Sigmoid colon (tissue), 7 donors: ENCODE results near the gene STRN4. TPM values are rescaled to one million over a fixed set of nuclear protein-coding genes. Genes with fewer than 3 reads are reported as not detected.

ENCODE experiments used
- DNase-seq: peaks from one replicate; pipeline ENCODE4 v3.0.0-alpha.2; 2019
- H3K27ac ChIP-seq, 4 donors: fragments of 200-600 bp; sonication (generic); one replicate each; pipeline ENCODE4 v1.5.1; 2016 to 2019; ENCODE audit warnings: mild to moderate bottlenecking in 1 of 4
- H3K27me3 ChIP-seq, 3 donors: fragments of 200-600 bp; sonication (generic); one replicate each; pipeline ENCODE4 v1.5.1; 2019; ENCODE audit warnings: mild to moderate bottlenecking in 1 of 3
- H3K36me3 ChIP-seq, 4 donors: fragments of 200-600 bp; sonication (generic); one replicate each; pipeline ENCODE4 v1.5.1; 2016 to 2019
- H3K4me1 ChIP-seq, 4 donors: fragments of 200-600 bp; sonication (generic); one replicate each; pipeline ENCODE4 v1.5.1; 2017 to 2019
- H3K4me3 ChIP-seq, 4 donors: fragments of 200-600 bp; sonication (generic); one replicate each; pipeline ENCODE4 v1.5.1; 2017 to 2019; ENCODE audit warnings: mild to moderate bottlenecking in 2 of 4, moderate library complexity in 1 of 4
- H3K9me3 ChIP-seq, 4 donors: fragments of 200-600 bp in 3 of 4; sonication (generic) in 3 of 4; one replicate each; pipeline versions ENCODE4 v1.5.1 to v1.6.1; 2013 to 2019
- CTCF ChIP-seq, 4 experiments: fragments of 450-650 bp in 3 of 4; fragments of 200-600 bp in 1 of 4; IDR thresholded peaks; one replicate each; pipeline ENCODE4 v1.5.1; 2016 to 2019; ENCODE audit warnings: antibody characterized with exemption in 4 of 4, mild to moderate bottlenecking in 3 of 4, moderate library complexity in 2 of 4
- EP300 ChIP-seq, 4 donors: sonication (generic); formaldehyde crosslinking; IDR thresholded peaks; one replicate each; pipeline ENCODE4 v1.6.1; 2017; ENCODE audit warnings: antibody characterized with exemption in 4 of 4
- POLR2A ChIP-seq, 2 donors: fragments of 450-650 bp; IDR thresholded peaks; one replicate each; pipeline ENCODE4 v1.6.1; 2016; ENCODE audit warnings: antibody characterized with exemption in 2 of 2, mild to moderate bottlenecking in 2 of 2, moderate library complexity in 2 of 2
- POLR2AphosphoS5 ChIP-seq, 4 donors: sonication (generic); formaldehyde crosslinking; IDR thresholded peaks; one replicate each; pipeline ENCODE4 v1.6.1; 2017; ENCODE audit warnings: antibody characterized with exemption in 4 of 4
- WGBS, 2 donors: extraction: QIAGEN DNeasy Blood & Tissue Kit; methylation state at CpG; one replicate each; pipeline ENCODE4 v1.1.7; 2013; 5-methylcytosine and 5-hydroxymethylcytosine counted together
- intact Hi-C: fragments of 100-400 bp; cut with DNase I; formaldehyde crosslinking; loops from one replicate; pipeline ENCODE4 v1.15.1; 2023
- polyA plus RNA-seq, 3 donors: library from polyadenylated mRNA; stranded (reverse); fragments of 200-250 nt; gene quantifications; one replicate each; pipeline ENCODE4 v1.2.3, GENCODE V29; 2013
- total RNA-seq, 4 donors: library from RNA; depleted of rRNA; stranded (reverse); fragments of >200 nt; gene quantifications; one replicate each; pipeline ENCODE4 v1.1.0, GENCODE V29; 2016
- donor health status: healthy with polysubstance abuse.
- donor health status: Bipolar disorder and iron deficiency.
- donor health status: healthy.

STRN4 gene
- total and polyA plus RNA-seq, 7 donors = 42.5 to 63.4 (median 51.8) TPM

GRCh38 chr19:46788262-46788967 lies 42.2 kb upstream of the STRN4 start, which contains the start of gene SLC1A5:
SLC1A5 (minus strand) TSS chr19:46788594; CDS start chr19:46787965, 629 bp downstream.
- intact Hi-C loops = loop anchor here (10.0 kb wide), 1 partner anchor 46 kb away; no protein-coding TSS in a partner anchor
- peak; percentile 98 for DNase-seq
- Histone ChIP-seq H3K9me3 (no peaks in the 10 kb centered on the region), H3K36me3 (no peaks in the 10 kb centered on the region), H3K4me1 (peaks cover 0 to 50% (median 33%) of the 10 kb centered on the region in 4 donors), H3K27ac (peak within 1 kb of the TSS; percentile 77 to 82 (median 80)), H3K4me3 (peak within 1 kb of the TSS; percentile 46 to 65 (median 59)), H3K27me3 (no peaks in the 10 kb centered on the region)
- WGBS, 2 donors = 1 to 3% methylated on average over 46 of the region's 46 CpGs
- TF ChIP-seq POLR2A (IDR thresholded peaks at IDR 0.05) = peak; percentile 83 to 94
- no peak for TF ChIP-seq CTCF (IDR thresholded peaks at IDR 0.05)
- no peak for TF ChIP-seq EP300 (IDR thresholded peaks at IDR 0.05)
- peak; percentile 93 to 98 (median 97) for TF ChIP-seq POLR2AphosphoS5 (IDR thresholded peaks at IDR 0.05)

- Histone ChIP-seq H3K27me3 (no peaks in the 10 kb centered on the region), H3K9me3 (no peaks in the 10 kb centered on the region), H3K4me1 (peaks cover 0 to 50% (median 33%) of the 10 kb centered on the region in 4 donors), H3K36me3 (peaks cover 0 to 4% (median 0%) of the 10 kb centered on the region in 4 donors), H3K4me3 (peak overlapping the region; percentile 46 to 65 (median 59)), H3K27ac (peak overlapping the region; percentile 77 to 82 (median 80))
- peak; percentile 87 for DNase-seq
- intact Hi-C loops = loop anchor here (10.0 kb wide), 1 partner anchor 47 kb away; no protein-coding TSS in a partner anchor
- TF ChIP-seq POLR2A (IDR thresholded peaks at IDR 0.05) (no peak), EP300 (IDR thresholded peaks at IDR 0.05) (no peak), POLR2AphosphoS5 (IDR thresholded peaks at IDR 0.05) (peak in 3 of 4 donors; percentile 14 to 43 (median 22)), CTCF (IDR thresholded peaks at IDR 0.05) (no peak)
- 0% methylated on average over 80 of the region's 80 CpGs for WGBS, 2 donors
Observed at GRCh38 chr19:46787331-46788261, 41.3 kb upstream of the STRN4 start.

GRCh38 chr19:46787040-46787330 lies 40.7 kb upstream of the STRN4 start:
- intact Hi-C loops = loop anchor here (10.0 kb wide), 1 partner anchor 48 kb away; no protein-coding TSS in a partner anchor
- no peak for DNase-seq
- Histone ChIP-seq H3K27ac (peak overlapping the region; percentile 77 to 82 (median 80)), H3K4me3 (peak overlapping the region; percentile 46 to 65 (median 59)), H3K27me3 (no peaks in the 10 kb centered on the region), H3K4me1 (peaks cover 0 to 50% (median 33%) of the 10 kb centered on the region in 4 donors), H3K9me3 (no peaks in the 10 kb centered on the region), H3K36me3 (peaks cover 0 to 9% (median 0%) of the 10 kb centered on the region in 4 donors)
- WGBS, 2 donors = 1 to 8% methylated on average over 5 of the region's 5 CpGs
- TF ChIP-seq POLR2A (IDR thresholded peaks at IDR 0.05) = no peak
- TF ChIP-seq CTCF (IDR thresholded peaks at IDR 0.05) = no peak
- TF ChIP-seq POLR2AphosphoS5 (IDR thresholded peaks at IDR 0.05) = no peak
- TF ChIP-seq EP300 (IDR thresholded peaks at IDR 0.05) = no peak

- H3K4me3 ChIP-seq = peak overlapping the region; percentile 46 to 65 (median 59)
- no peaks in the 10 kb centered on the region for H3K27me3 ChIP-seq
- TF ChIP-seq EP300 (IDR thresholded peaks at IDR 0.05) (no peak), POLR2A (IDR thresholded peaks at IDR 0.05) (peak in 1 of 2 donors; percentile 45), CTCF (IDR thresholded peaks at IDR 0.05) (no peak), POLR2AphosphoS5 (IDR thresholded peaks at IDR 0.05) (peak in 3 of 4 donors; percentile 38 to 72 (median 41))
- DNase-seq = peak; percentile 89
- intact Hi-C loops = loop anchor here (10.0 kb wide), 1 partner anchor 48 kb away; no protein-coding TSS in a partner anchor
- 1 to 4% methylated on average over 20 of the region's 20 CpGs for WGBS, 2 donors
- peak overlapping the region; percentile 77 to 82 (median 80) for H3K27ac ChIP-seq
- H3K36me3 ChIP-seq = peaks cover 0 to 15% (median 0%) of the 10 kb centered on the region in 4 donors
- no peaks in the 10 kb centered on the region for H3K9me3 ChIP-seq
- H3K4me1 ChIP-seq = peaks cover 0 to 50% (median 33%) of the 10 kb centered on the region in 4 donors
Observed at GRCh38 chr19:46786236-46787039, 40.2 kb upstream of the STRN4 start.
